HFFc6 (cell line): ENCODE data around the gene PLK5. TPM values are rescaled to one million over a fixed set of nuclear protein-coding genes. Genes with fewer than 3 reads are reported as not detected.

Experiments
- DNase-seq: peaks from one replicate; pipeline ENCODE4 v3.0.0-alpha.2; 2018
- H3K27ac Mint-ChIP-seq: 2 replicates; pipeline ENCODE4 v1.8.0; 2020; ENCODE audit warnings: mild to moderate bottlenecking, mixed read lengths
- H3K27me3 Mint-ChIP-seq: 2 replicates; pipeline ENCODE4 v1.8.0; 2021; ENCODE audit warnings: mild to moderate bottlenecking, moderate library complexity, mixed read lengths; ENCODE audit not compliant: insufficient read depth
- H3K36me3 Mint-ChIP-seq: 2 replicates; pipeline ENCODE4 v1.8.0; 2021; ENCODE audit warnings: low read depth, mixed read lengths
- H3K4me1 Mint-ChIP-seq: 2 replicates; pipeline ENCODE4 v1.8.0; 2020; ENCODE audit warnings: low read depth, mixed read lengths
- H3K4me3 Mint-ChIP-seq: 2 replicates; pipeline ENCODE4 v1.8.0; 2020; ENCODE audit warnings: mild to moderate bottlenecking, moderate library complexity, mixed read lengths
- H3K9me3 Mint-ChIP-seq: 2 replicates; pipeline ENCODE4 v1.8.0; 2020; ENCODE audit warnings: mild to moderate bottlenecking, mixed read lengths
- total RNA-seq, 6 experiments: library from RNA; stranded (reverse); fragmentation: NEBNext Ultra II Directional; extraction: Animal tissue kit (Norgen Biotek cat#: 25700); gene quantifications; 2 replicates in 1 of 6; 3 replicates in 5 of 6; pipeline ENCODE4 v1.2.3, GENCODE V29; 2021
- TF ChIP-seq, protein P1 (sequence below): fragments of 200-600 bp; sonication (generic); IDR thresholded peaks from 2 replicates; pipeline ENCODE4 v1.5.0; 2021; ENCODE audit warnings: antibody characterized with exemption, mild to moderate bottlenecking

Gene PLK5
- total RNA-seq, 6 experiments from 2014 or later: 0.26 to 1.3 (median 0.70) TPM

DNA sequence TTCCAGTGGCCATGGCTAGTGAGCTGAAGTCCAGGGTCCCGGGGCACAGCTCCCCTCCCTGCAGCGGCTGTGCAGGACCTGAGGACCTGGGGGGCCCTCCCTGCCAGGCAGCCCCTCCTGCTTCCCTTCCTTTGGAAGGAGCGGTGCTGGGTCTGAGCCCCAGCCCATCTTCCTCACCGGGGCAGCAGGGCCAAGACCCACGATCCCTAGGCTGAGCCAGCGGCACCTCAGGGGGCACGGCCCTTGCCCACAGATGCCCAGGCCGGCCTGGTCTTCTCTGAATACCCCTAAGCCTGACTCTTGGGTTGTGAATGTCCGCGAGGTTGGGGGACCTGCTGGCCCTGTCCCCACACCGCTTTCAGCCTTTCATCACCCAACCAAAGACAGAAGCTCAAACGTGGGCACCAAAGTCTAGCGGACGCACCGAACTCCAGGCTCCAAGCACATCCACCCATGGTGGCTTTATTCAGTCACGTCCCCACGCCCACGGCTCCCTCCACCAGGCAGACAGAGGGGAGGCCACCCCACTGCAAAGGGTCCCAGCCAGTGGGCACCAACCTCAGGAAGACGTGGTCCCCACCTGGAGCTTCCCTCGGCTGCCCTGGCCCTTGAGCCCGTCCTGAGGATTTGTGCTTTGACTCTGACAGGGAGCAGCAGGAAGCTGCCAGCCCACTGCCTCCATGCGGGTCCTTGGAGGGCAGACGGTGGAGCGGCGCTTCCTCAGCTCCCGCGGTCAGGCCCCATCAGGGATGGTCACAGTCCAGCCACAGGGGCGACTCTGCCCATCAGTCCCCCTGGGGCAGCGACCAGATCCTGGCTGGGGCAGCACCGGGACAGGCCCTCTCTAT lies 52.6 kb downstream of the PLK5 start:
- no peaks in the 10 kb centered on the region for H3K9me3 Mint-ChIP-seq
- H3K27me3 Mint-ChIP-seq: peaks cover 3% of the 10 kb centered on the region
- H3K27ac Mint-ChIP-seq: no peak overlapping the region
- TF ChIP-seq, protein P1, sequence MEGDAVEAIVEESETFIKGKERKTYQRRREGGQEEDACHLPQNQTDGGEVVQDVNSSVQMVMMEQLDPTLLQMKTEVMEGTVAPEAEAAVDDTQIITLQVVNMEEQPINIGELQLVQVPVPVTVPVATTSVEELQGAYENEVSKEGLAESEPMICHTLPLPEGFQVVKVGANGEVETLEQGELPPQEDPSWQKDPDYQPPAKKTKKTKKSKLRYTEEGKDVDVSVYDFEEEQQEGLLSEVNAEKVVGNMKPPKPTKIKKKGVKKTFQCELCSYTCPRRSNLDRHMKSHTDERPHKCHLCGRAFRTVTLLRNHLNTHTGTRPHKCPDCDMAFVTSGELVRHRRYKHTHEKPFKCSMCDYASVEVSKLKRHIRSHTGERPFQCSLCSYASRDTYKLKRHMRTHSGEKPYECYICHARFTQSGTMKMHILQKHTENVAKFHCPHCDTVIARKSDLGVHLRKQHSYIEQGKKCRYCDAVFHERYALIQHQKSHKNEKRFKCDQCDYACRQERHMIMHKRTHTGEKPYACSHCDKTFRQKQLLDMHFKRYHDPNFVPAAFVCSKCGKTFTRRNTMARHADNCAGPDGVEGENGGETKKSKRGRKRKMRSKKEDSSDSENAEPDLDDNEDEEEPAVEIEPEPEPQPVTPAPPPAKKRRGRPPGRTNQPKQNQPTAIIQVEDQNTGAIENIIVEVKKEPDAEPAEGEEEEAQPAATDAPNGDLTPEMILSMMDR: no peak
- peaks cover 7% of the 10 kb centered on the region for H3K4me1 Mint-ChIP-seq
- DNase-seq: no peak
- 0 out of 2 replicates have a peak, but pooled peaks cover 5% of the 10 kb centered on the region for H3K36me3 Mint-ChIP-seq
- no peak overlapping the region for H3K4me3 Mint-ChIP-seq

GRCh38 chr19:1577090-1577928 lies 53.4 kb downstream of the PLK5 start:
- no peak for DNase-seq
- Mint-ChIP-seq H3K27ac (no peak overlapping the region), H3K4me1 (peaks cover 7% of the 10 kb centered on the region), H3K27me3 (peaks cover 3% of the 10 kb centered on the region), H3K36me3 (0 out of 2 replicates have a peak, but pooled peaks cover 5% of the 10 kb centered on the region), H3K4me3 (no peak overlapping the region), H3K9me3 (no peaks in the 10 kb centered on the region)
- TF ChIP-seq, protein P1: no peak

GRCh38 chr19:1577929-1578618 lies 54.2 kb downstream of the PLK5 start:
- Mint-ChIP-seq H3K27me3 (peaks cover 3% of the 10 kb centered on the region), H3K27ac (no peak overlapping the region), H3K36me3 (0 out of 2 replicates have a peak, but pooled peaks cover 5% of the 10 kb centered on the region), H3K4me1 (peaks cover 6% of the 10 kb centered on the region), H3K4me3 (no peak overlapping the region), H3K9me3 (no peaks in the 10 kb centered on the region)
- TF ChIP-seq, protein P1: no peak
- no peak for DNase-seq

- TF ChIP-seq, protein P1: no peak
- H3K4me1 Mint-ChIP-seq: no peaks in the 10 kb centered on the region
- no peaks in the 10 kb centered on the region; the same call in 1 of the 2 replicates for H3K27me3 Mint-ChIP-seq
- DNase-seq: no peak
- H3K9me3 Mint-ChIP-seq: no peaks in the 10 kb centered on the region
- H3K27ac Mint-ChIP-seq: no peak overlapping the region
- no peak overlapping the region for H3K4me3 Mint-ChIP-seq
- H3K36me3 Mint-ChIP-seq: 0 out of 2 replicates have a peak, but pooled peaks cover 5% of the 10 kb centered on the region
Measured at GRCh38 chr19:1579222-1579621, 55.3 kb downstream of the PLK5 start.

DNA sequence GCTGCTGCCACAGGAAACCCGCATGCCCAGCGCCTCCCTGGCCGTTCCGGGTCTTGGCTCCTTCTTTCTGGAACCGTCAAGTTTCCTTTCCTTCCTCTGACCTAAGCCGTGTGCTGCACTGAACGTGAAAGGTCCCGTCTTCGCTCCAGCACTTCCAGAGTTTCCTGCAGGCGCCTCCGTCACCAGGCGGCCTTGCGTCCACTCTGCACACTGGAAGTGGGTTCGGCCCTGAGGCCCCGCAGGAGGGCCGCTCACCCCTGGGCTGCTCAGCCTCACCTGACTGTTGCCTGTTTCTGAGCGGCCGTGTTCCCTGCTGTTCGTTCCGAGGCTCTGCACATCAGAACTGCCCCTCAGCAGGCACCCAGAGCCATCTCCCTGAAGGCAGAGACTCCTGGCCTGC lies 56.5 kb downstream of the PLK5 start:
- Mint-ChIP-seq H3K4me3 (no peak overlapping the region), H3K27ac (no peak overlapping the region), H3K27me3 (no peaks in the 10 kb centered on the region; the same call in 1 of the 2 replicates), H3K9me3 (no peaks in the 10 kb centered on the region), H3K4me1 (no peaks in the 10 kb centered on the region), H3K36me3 (0 out of 2 replicates have a peak, but pooled peaks cover 6% of the 10 kb centered on the region)
- no peak for DNase-seq
- TF ChIP-seq, protein P1: no peak
